EH (cell line): ENCODE results near the gene NOS1AP.
"Not testable (repeated sequence)": the region's sequence is repeated elsewhere in the genome, so short reads cannot be mapped to it uniquely, and the experiment has no call there.

Experiments used
- DNase-seq: peaks from one replicate; pipeline ENCODE4 v3.0.0-alpha.2; 2015; ENCODE audit warnings: low read depth

Gene NOS1AP

GRCh38 chr1:162416215-162416614 is 346.7 kb downstream of the NOS1AP start:
- DNase-seq, result no peak

- DNase-seq, result no peak
Measured at GRCh38 chr1:162416909-162417308, 347.4 kb downstream of the NOS1AP start.

- no peak for DNase-seq
Measured at GRCh38 chr1:162417650-162418049, 348.2 kb downstream of the NOS1AP start.

- DNase-seq, result not testable (repeated sequence)
Measured at GRCh38 chr1:162418584-162418983, 349.1 kb downstream of the NOS1AP start.

- peak; percentile 18 for DNase-seq
Measured at GRCh38 chr1:162419450-162419931, 350.0 kb downstream of the NOS1AP start.
